Loucy (cell line): ENCODE results near the gene SRP19.

Experiments
- H2AFZ ChIP-seq: fragments of 200-600 bp; sonication (generic); 2 replicates; pipeline ENCODE4 v1.6.0; 2016; ENCODE audit warnings: antibody characterized with exemption, mild to moderate bottlenecking, low read length, moderate library complexity
- H3F3A ChIP-seq: fragments of 200-600 bp; 2 replicates; pipeline ENCODE4 v1.6.0; 2016; ENCODE audit warnings: antibody characterized with exemption, low read depth, mild to moderate bottlenecking
- H3K27me3 ChIP-seq: fragments of 200-600 bp; sonication (generic); 2 replicates; pipeline ENCODE4 v1.6.1; 2014; ENCODE audit warnings: low read length, mild to moderate bottlenecking; ENCODE audit not compliant: insufficient read depth, poor library complexity, severe bottlenecking
- H3K36me3 ChIP-seq: fragments of 200-600 bp; sonication (generic); 2 replicates; pipeline ENCODE4 v1.6.1; 2016; ENCODE audit warnings: low read length; ENCODE audit not compliant: insufficient read depth
- H3K4me1 ChIP-seq: fragments of 200-600 bp; sonication (generic); 2 replicates; pipeline ENCODE4 v1.5.1; 2014; ENCODE audit warnings: low read length, mild to moderate bottlenecking; ENCODE audit not compliant: insufficient read depth, poor library complexity, severe bottlenecking
- H3K4me2 ChIP-seq: fragments of 200-600 bp; sonication (generic); 2 replicates; pipeline ENCODE4 v1.6.0; 2014; ENCODE audit warnings: antibody characterized with exemption, low read length, low read depth, mild to moderate bottlenecking; ENCODE audit not compliant: poor library complexity, severe bottlenecking
- H3K4me3 ChIP-seq: fragments of 200-600 bp; sonication (generic); 2 replicates; pipeline ENCODE4 v1.5.1; 2014; ENCODE audit warnings: low read length, mild to moderate bottlenecking, mixed read lengths; ENCODE audit not compliant: poor library complexity, severe bottlenecking
- H3K79me2 ChIP-seq: fragments of 200-600 bp; sonication (generic); 2 replicates; pipeline ENCODE4 v1.6.1; 2014; ENCODE audit warnings: low read length; ENCODE audit not compliant: insufficient read depth
- H3K9ac ChIP-seq: fragments of 200-600 bp; sonication (generic); 2 replicates; pipeline ENCODE4 v1.6.0; 2014; ENCODE audit warnings: mild to moderate bottlenecking, low read depth, low read length, moderate library complexity; ENCODE audit not compliant: poor library complexity, severe bottlenecking
- H3K9me2 ChIP-seq: fragments of 200-600 bp; sonication (generic); replicated peaks from 2 replicates; pipeline ENCODE4 v1.6.1; 2016; ENCODE audit warnings: low read depth, low read length, mixed read lengths
- H3K9me3 ChIP-seq: fragments of 200-600 bp; sonication (generic); 2 replicates; pipeline ENCODE4 v1.6.1; 2014; ENCODE audit warnings: mild to moderate bottlenecking, antibody characterized with exemption, low read length, low read depth; ENCODE audit not compliant: insufficient read depth
- H4K20me1 ChIP-seq: fragments of 200-600 bp; sonication (generic); 2 replicates; pipeline ENCODE4 v1.6.0; 2014; ENCODE audit warnings: antibody characterized with exemption, low read length, mild to moderate bottlenecking; ENCODE audit not compliant: insufficient read depth, poor library complexity, severe bottlenecking
- CTCF ChIP-seq: fragments of 200-600 bp; sonication (generic); conservative IDR thresholded peaks from 2 replicates; pipeline ENCODE4 v1.5.1; 2014; ENCODE audit warnings: mild to moderate bottlenecking, antibody characterized with exemption, low read length
- EZH2phosphoT487 ChIP-seq: fragments of 200-600 bp; IDR thresholded peaks from 2 replicates; pipeline ENCODE4 v1.6.1; 2018; ENCODE audit warnings: antibody characterized with exemption, mild to moderate bottlenecking, moderate library complexity, borderline replicate concordance

SRP19 gene

DNA sequence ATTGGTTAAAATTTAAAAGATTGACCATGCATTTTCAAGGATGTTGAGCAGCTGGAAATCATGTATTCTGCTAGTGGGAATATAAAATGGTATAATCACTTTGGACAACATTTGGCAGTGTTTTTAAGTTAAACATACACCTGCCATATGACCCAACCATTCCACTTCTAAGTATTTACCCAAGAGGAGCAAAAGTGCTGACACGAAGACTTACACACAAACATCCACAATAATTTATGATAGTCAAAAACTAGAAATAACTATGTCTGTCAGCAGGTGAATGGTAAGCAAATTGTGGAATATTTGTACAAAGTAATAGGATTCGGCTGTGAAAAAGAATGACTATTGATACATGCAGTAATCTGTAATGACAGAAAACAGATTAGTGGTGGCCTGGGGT lies 30.7 kb upstream of the SRP19 start:
- H3K4me1 ChIP-seq: no peaks in the 10 kb centered on the region
- no peak overlapping the region for H3K4me3 ChIP-seq
- no peak overlapping the region for H3K9ac ChIP-seq
- no peaks in the 10 kb centered on the region for H3F3A ChIP-seq
- H3K4me2 ChIP-seq: no peak overlapping the region
- peaks cover 22% of the 10 kb centered on the region; the same call in 1 of the 2 replicates for H3K36me3 ChIP-seq
- H3K27me3 ChIP-seq: no peaks in the 10 kb centered on the region
- no peaks in the 10 kb centered on the region for H3K9me2 ChIP-seq
- TF ChIP-seq CTCF (no peak), EZH2phosphoT487 (no peak)
- H2AFZ ChIP-seq: no peak overlapping the region
- H3K79me2 ChIP-seq: no peaks in the 10 kb centered on the region
- no peaks in the 10 kb centered on the region for H3K9me3 ChIP-seq
- no peaks in the 10 kb centered on the region for H4K20me1 ChIP-seq

DNA sequence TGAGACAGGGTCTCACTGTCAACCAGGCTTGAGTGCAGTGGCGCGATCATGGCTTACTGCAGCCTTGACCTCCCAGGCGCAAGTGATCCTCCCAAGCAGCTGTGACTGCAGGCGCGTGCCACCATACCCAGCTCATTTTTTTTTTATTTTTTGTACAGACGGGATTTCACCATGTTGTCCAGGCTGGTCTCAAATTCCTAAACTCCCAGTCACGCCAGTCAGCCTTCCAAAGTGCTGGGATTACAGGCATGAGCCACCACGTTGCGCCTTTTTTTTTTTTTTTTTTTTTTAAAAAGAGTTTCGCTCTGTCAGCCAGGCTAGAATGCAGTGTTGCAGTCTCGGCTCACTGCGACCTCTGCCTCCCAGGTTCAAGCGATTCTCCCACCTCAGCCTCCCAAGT lies 27.1 kb upstream of the SRP19 start:
- TF ChIP-seq CTCF (no peak), EZH2phosphoT487 (no peak)

GRCh38 chr5:112844489-112844888 lies 16.6 kb upstream of the SRP19 start:
- TF ChIP-seq EZH2phosphoT487: no peak
- no peak for TF ChIP-seq CTCF
- H3F3A ChIP-seq: no peaks in the 10 kb centered on the region
- H3K9ac ChIP-seq: no peak overlapping the region
- no peak overlapping the region for H3K4me3 ChIP-seq
- H3K9me2 ChIP-seq: no peaks in the 10 kb centered on the region
- H3K9me3 ChIP-seq: no peaks in the 10 kb centered on the region
- no peak overlapping the region for H2AFZ ChIP-seq
- H3K4me2 ChIP-seq: no peak overlapping the region
- no peaks in the 10 kb centered on the region for H4K20me1 ChIP-seq
- no peaks in the 10 kb centered on the region for H3K27me3 ChIP-seq
- H3K4me1 ChIP-seq: peaks cover 4% of the 10 kb centered on the region
- peaks cover 12% of the 10 kb centered on the region; the same call in 1 of the 2 replicates for H3K36me3 ChIP-seq
- no peaks in the 10 kb centered on the region for H3K79me2 ChIP-seq

More for the DNA sequence above, 27.1 kb upstream of the SRP19 start:
- Histone ChIP-seq H3K36me3 (peaks cover 22% of the 10 kb centered on the region; the same call in 1 of the 2 replicates), H4K20me1 (no peaks in the 10 kb centered on the region), H3K4me3 (no peak overlapping the region), H3K9me3 (no peaks in the 10 kb centered on the region), H3K27me3 (no peaks in the 10 kb centered on the region), H3K9me2 (no peaks in the 10 kb centered on the region), H3K79me2 (no peaks in the 10 kb centered on the region), H3F3A (no peaks in the 10 kb centered on the region), H3K4me2 (no peak overlapping the region), H3K4me1 (no peaks in the 10 kb centered on the region), H3K9ac (no peak overlapping the region), H2AFZ (no peak overlapping the region)
